Caco-2 (cell line): ENCODE data around the gene IGFALS. TPM values are rescaled to one million over a fixed set of nuclear protein-coding genes. Genes with fewer than 3 reads are reported as not detected.

Source experiments
- BruUV-seq: library from RNA; stranded (reverse); fragments of 400-500 nt; replicated peaks from 2 replicates; lab custom pipeline; 2021; lab: Mats Ljungman, UMichigan
- CTCF ChIA-PET: fragments of 300-600 bp; sonication (Branson Sonifier 250); formaldehyde crosslinking; loops from one replicate; lab custom pipeline; 2022; ENCODE audit warnings: antibody characterized with exemption; lab: Charles Lee
- POLR2A ChIA-PET: fragments of 300-600 bp; sonication (Branson Sonifier 250); formaldehyde crosslinking; loops from one replicate; lab custom pipeline; 2022; ENCODE audit warnings: antibody characterized with exemption; lab: Charles Lee
- DNase-seq, 2 experiments: peaks; one replicate each; pipeline versions ENCODE4 v3.0.0 to v3.0.0-alpha.2; 2020 to 2022
- H3K27me3 ChIP-seq: replicated peaks from 2 replicates; pipeline ENCODE4 v1.6.0; 2011; ENCODE audit warnings: low read length; ENCODE audit not compliant: control insufficient read depth, insufficient read depth
- H3K36me3 ChIP-seq: 2 replicates; pipeline ENCODE4 v1.5.1; 2011; ENCODE audit warnings: low read length; ENCODE audit not compliant: control insufficient read depth, insufficient read depth
- H3K4me1 ChIP-seq: fragments of 250-450 bp; sonication (Bioruptor Pico); 2 replicates; pipeline ENCODE4 v1.5.1; 2020; ENCODE audit warnings: mild to moderate bottlenecking
- H3K4me3 ChIP-seq: 2 replicates; pipeline ENCODE4 v1.5.1; 2011; ENCODE audit warnings: low read depth, mild to moderate bottlenecking, control low read depth, low read length
- H3K9me3 ChIP-seq: fragments of 250-450 bp; sonication (Bioruptor Pico); 2 replicates; pipeline ENCODE4 v1.5.1; 2020; ENCODE audit warnings: mild to moderate bottlenecking, moderate library complexity
- H3K27ac Mint-ChIP-seq: one replicate; pipeline ENCODE4 v1.8.0; 2022; ENCODE audit warnings: mixed read lengths; ENCODE audit not compliant: unreplicated experiment
- H3K27me3 Mint-ChIP-seq: one replicate; pipeline ENCODE4 v1.8.0; 2022; ENCODE audit warnings: mixed read lengths; ENCODE audit not compliant: insufficient read depth, unreplicated experiment
- H3K36me3 Mint-ChIP-seq: one replicate; pipeline ENCODE4 v1.8.0; 2022; ENCODE audit warnings: mild to moderate bottlenecking, mixed read lengths; ENCODE audit not compliant: insufficient read depth, unreplicated experiment
- H3K4me1 Mint-ChIP-seq: one replicate; pipeline ENCODE4 v1.8.0; 2022; ENCODE audit warnings: low read depth, mixed read lengths; ENCODE audit not compliant: unreplicated experiment
- H3K4me3 Mint-ChIP-seq: one replicate; pipeline ENCODE4 v1.8.0; 2022; ENCODE audit warnings: mild to moderate bottlenecking, moderate library complexity, mixed read lengths; ENCODE audit not compliant: unreplicated experiment
- H3K9me3 Mint-ChIP-seq: one replicate; pipeline ENCODE4 v1.8.0; 2022; ENCODE audit warnings: mixed read lengths; ENCODE audit not compliant: unreplicated experiment
- CTCF ChIP-seq, 2 experiments: fragments of 200-600 bp in 1 of 2; IDR thresholded peaks; 1 replicate in 1 of 2; 2 replicates in 1 of 2; pipeline versions ENCODE4 v1.5.1 to v1.8.0; 2011 to 2022; ENCODE audit warnings: antibody characterized with exemption in 1 of 2, control low read depth in 1 of 2, inconsistent platforms in 1 of 2, low read depth in 1 of 2, low read length in 1 of 2, mild to moderate bottlenecking in 1 of 2, moderate library complexity in 1 of 2; ENCODE audit not compliant: insufficient read depth in 1 of 2, severe bottlenecking in 1 of 2, unreplicated experiment in 1 of 2
- intact Hi-C: fragments of 100-400 bp; cut with micrococcal nuclease; formaldehyde crosslinking; loops from one replicate; pipeline ENCODE4 v1.10.0; 2022; ENCODE audit not compliant: unreplicated experiment
- total RNA-seq: library from RNA; stranded (reverse); gene quantifications from 2 replicates; pipeline ENCODE4 v1.2.3, GENCODE V29; 2022

Gene IGFALS
- total RNA-seq, 1 experiment from 2014 or later: not detected

GRCh38 chr16:1768767-1769401, 24.6 kb downstream of the IGFALS start:
- no peak for DNase-seq
- no peak for TF ChIP-seq CTCF (IDR thresholded peaks at IDR 0.05; ENCODE audit: insufficient read depth in 1 of 2, low read depth in 1 of 2, low read length in 1 of 2, severe bottlenecking in 1 of 2, unreplicated experiment in 1 of 2)
- no peaks in the 10 kb centered on the region for H3K36me3 ChIP-seq
- Mint-ChIP-seq H3K27ac (no peak overlapping the region), H3K27me3 (no peaks in the 10 kb centered on the region), H3K4me3 (no peak overlapping the region), H3K9me3 (no peaks in the 10 kb centered on the region), H3K4me1 (no peaks in the 10 kb centered on the region), H3K36me3 (peaks cover 67% of the 10 kb centered on the region)
- CTCF ChIA-PET: no interaction called here
- no peaks in the 10 kb centered on the region for H3K27me3 ChIP-seq
- POLR2A ChIA-PET: interaction anchor here (0.5 kb wide), 1 partner anchor 219 kb away, joined by 3 read pairs; no protein-coding TSS in a partner anchor
- no TSS peak for BruUV-seq
- intact Hi-C loops: no loop called here
- H3K4me1 ChIP-seq: no peaks in the 10 kb centered on the region
- H3K4me3 ChIP-seq: no peak overlapping the region
- no peaks in the 10 kb centered on the region for H3K9me3 ChIP-seq

GRCh38 chr16:1768061-1768766, 25.3 kb downstream of the IGFALS start:
- ChIA-PET POLR2A (no interaction called here), CTCF (no interaction called here)
- Mint-ChIP-seq H3K27ac (no peak overlapping the region), H3K4me1 (no peaks in the 10 kb centered on the region), H3K27me3 (no peaks in the 10 kb centered on the region), H3K36me3 (peaks cover 65% of the 10 kb centered on the region), H3K9me3 (no peaks in the 10 kb centered on the region), H3K4me3 (no peak overlapping the region)
- H3K27me3 ChIP-seq: no peaks in the 10 kb centered on the region
- no TSS peak for BruUV-seq
- H3K36me3 ChIP-seq: no peaks in the 10 kb centered on the region
- TF ChIP-seq CTCF (IDR thresholded peaks at IDR 0.05; ENCODE audit: insufficient read depth in 1 of 2, low read depth in 1 of 2, low read length in 1 of 2, severe bottlenecking in 1 of 2, unreplicated experiment in 1 of 2): no peak
- no peaks in the 10 kb centered on the region for H3K9me3 ChIP-seq
- no peak overlapping the region for H3K4me3 ChIP-seq
- intact Hi-C loops: no loop called here
- no peaks in the 10 kb centered on the region for H3K4me1 ChIP-seq
- no peak for DNase-seq

GRCh38 chr16:1767116-1767994, 26.1 kb downstream of the IGFALS start:
- peaks cover 57% of the 10 kb centered on the region for H3K36me3 Mint-ChIP-seq
- no peak for DNase-seq
- intact Hi-C loops: no loop called here
- Histone ChIP-seq H3K27me3 (no peaks in the 10 kb centered on the region), H3K36me3 (no peaks in the 10 kb centered on the region), H3K9me3 (no peaks in the 10 kb centered on the region), H3K4me3 (no peak overlapping the region), H3K4me1 (no peaks in the 10 kb centered on the region)
- POLR2A ChIA-PET: no interaction called here
- TF ChIP-seq CTCF (IDR thresholded peaks at IDR 0.05; ENCODE audit: insufficient read depth in 1 of 2, low read depth in 1 of 2, low read length in 1 of 2, severe bottlenecking in 1 of 2, unreplicated experiment in 1 of 2): no peak
- H3K4me3 Mint-ChIP-seq: no peak overlapping the region
- no TSS peak for BruUV-seq
- no peaks in the 10 kb centered on the region for H3K4me1 Mint-ChIP-seq
- no peaks in the 10 kb centered on the region for H3K27me3 Mint-ChIP-seq
- CTCF ChIA-PET: interaction anchor here (0.6 kb wide), 1 partner anchor 39 kb away, joined by 3 read pairs; no protein-coding TSS in a partner anchor
- H3K9me3 Mint-ChIP-seq: no peaks in the 10 kb centered on the region
- no peak overlapping the region for H3K27ac Mint-ChIP-seq
